HEK293 (cell line): ENCODE measurements around the gene INKA2.

Experiments used
- AEBP2 ChIP-seq: fragments of 450-650 bp; formaldehyde crosslinking; IDR thresholded peaks from 2 replicates; pipeline ENCODE4 v1.5.1; 2016; ENCODE audit warnings: missing biosample characterization, missing genetic modification characterization, borderline replicate concordance
- CTCF ChIP-seq: fragments of 450-650 bp; formaldehyde crosslinking; IDR thresholded peaks from 2 replicates; pipeline ENCODE4 v1.5.1; 2016; ENCODE audit warnings: missing biosample characterization, missing genetic modification characterization
- GLI2 ChIP-seq: fragments of 450-650 bp; formaldehyde crosslinking; IDR thresholded peaks from 2 replicates; pipeline ENCODE4; 2017; ENCODE audit warnings: missing biosample characterization, missing genetic modification characterization, low read depth, borderline replicate concordance
- GLIS2 ChIP-seq: fragments of 450-650 bp; formaldehyde crosslinking; IDR thresholded peaks from 2 replicates; pipeline ENCODE4 v1.5.1; 2016; ENCODE audit warnings: missing biosample characterization, missing genetic modification characterization
- INSM2 ChIP-seq: fragments of 450-650 bp; formaldehyde crosslinking; IDR thresholded peaks from 2 replicates; pipeline ENCODE4 v1.5.1; 2016; ENCODE audit warnings: missing biosample characterization, missing genetic modification characterization
- KLF16 ChIP-seq: fragments of 450-650 bp; formaldehyde crosslinking; IDR thresholded peaks from 2 replicates; pipeline ENCODE4 v1.5.1; 2017; ENCODE audit warnings: missing biosample characterization, missing genetic modification characterization
- KLF17 ChIP-seq: fragments of 450-650 bp; formaldehyde crosslinking; IDR thresholded peaks from 2 replicates; pipeline ENCODE4 v1.5.1; 2016; ENCODE audit warnings: missing biosample characterization, missing genetic modification characterization
- OVOL3 ChIP-seq: fragments of 450-650 bp; formaldehyde crosslinking; IDR thresholded peaks from 2 replicates; pipeline ENCODE4 v1.5.1; 2016; ENCODE audit warnings: missing biosample characterization, missing genetic modification characterization
- TRIM28 ChIP-seq: IDR thresholded peaks from 2 replicates; pipeline ENCODE4 v1.6.1; 2011; ENCODE audit warnings: low read length, control low read depth, borderline replicate concordance
- ZBTB10 ChIP-seq: fragments of 450-650 bp; formaldehyde crosslinking; IDR thresholded peaks from 2 replicates; pipeline ENCODE4 v1.5.1; 2016; ENCODE audit warnings: missing biosample characterization, missing genetic modification characterization
- ZBTB48 ChIP-seq: fragments of 450-650 bp; formaldehyde crosslinking; IDR thresholded peaks from 2 replicates; pipeline ENCODE4 v1.5.1; 2016; ENCODE audit warnings: missing biosample characterization, missing genetic modification characterization
- ZBTB49 ChIP-seq: fragments of 450-650 bp; formaldehyde crosslinking; IDR thresholded peaks from 2 replicates; pipeline ENCODE4 v1.5.1; 2016; ENCODE audit warnings: missing biosample characterization, missing genetic modification characterization, low read depth
- ZFP37 ChIP-seq: fragments of 450-650 bp; formaldehyde crosslinking; IDR thresholded peaks from 2 replicates; pipeline ENCODE4 v1.5.1; 2016; ENCODE audit warnings: missing biosample characterization, missing genetic modification characterization
- ZNF157 ChIP-seq: fragments of 450-650 bp; formaldehyde crosslinking; IDR thresholded peaks from 2 replicates; pipeline ENCODE4 v1.5.1; 2016; ENCODE audit warnings: missing biosample characterization, missing genetic modification characterization
- ZNF18 ChIP-seq: fragments of 450-650 bp; formaldehyde crosslinking; IDR thresholded peaks from 2 replicates; pipeline ENCODE4 v1.5.1; 2016; ENCODE audit warnings: missing biosample characterization, missing genetic modification characterization
- ZNF184 ChIP-seq: fragments of 450-650 bp; IDR thresholded peaks from 2 replicates; pipeline ENCODE4 v1.5.1; 2018; ENCODE audit warnings: missing biosample characterization, mild to moderate bottlenecking, missing genetic modification characterization
- ZNF19 ChIP-seq: fragments of 450-650 bp; formaldehyde crosslinking; IDR thresholded peaks from 2 replicates; pipeline ENCODE4; 2016; ENCODE audit warnings: missing biosample characterization, missing genetic modification characterization, low read depth
- ZNF202 ChIP-seq: fragments of 450-650 bp; formaldehyde crosslinking; IDR thresholded peaks from 2 replicates; pipeline ENCODE4 v1.5.1; 2016; ENCODE audit warnings: missing biosample characterization, missing genetic modification characterization, borderline replicate concordance
- ZNF211 ChIP-seq: fragments of 450-650 bp; formaldehyde crosslinking; IDR thresholded peaks from 2 replicates; pipeline ENCODE4 v1.5.1; 2016; ENCODE audit warnings: low read depth, missing biosample characterization, missing genetic modification characterization
- ZNF394 ChIP-seq: fragments of 450-650 bp; formaldehyde crosslinking; IDR thresholded peaks from 2 replicates; pipeline ENCODE4 v1.5.1; 2016; ENCODE audit warnings: missing biosample characterization, missing genetic modification characterization, mild to moderate bottlenecking, moderate library complexity, borderline replicate concordance
- ZNF501 ChIP-seq: fragments of 450-650 bp; formaldehyde crosslinking; IDR thresholded peaks from 2 replicates; pipeline ENCODE4 v1.5.1; 2016; ENCODE audit warnings: missing biosample characterization, missing genetic modification characterization
- ZNF530 ChIP-seq: fragments of 450-650 bp; formaldehyde crosslinking; IDR thresholded peaks from 2 replicates; pipeline ENCODE4 v1.5.1; 2016; ENCODE audit warnings: low read depth, missing biosample characterization, missing genetic modification characterization
- ZNF585B ChIP-seq: fragments of 450-650 bp; formaldehyde crosslinking; IDR thresholded peaks from 2 replicates; pipeline ENCODE4 v1.5.1; 2016; ENCODE audit warnings: missing biosample characterization, missing genetic modification characterization
- ZNF76 ChIP-seq: fragments of 450-650 bp; formaldehyde crosslinking; IDR thresholded peaks from 2 replicates; pipeline ENCODE4; 2016; ENCODE audit warnings: low read depth, missing biosample characterization, missing genetic modification characterization, borderline replicate concordance
- ZNF830 ChIP-seq: fragments of 450-650 bp; IDR thresholded peaks from 2 replicates; pipeline ENCODE4 v1.5.0; 2018; ENCODE audit warnings: missing biosample characterization, missing genetic modification characterization, low read depth, mild to moderate bottlenecking, moderate library complexity
- ZNF843 ChIP-seq: fragments of 450-650 bp; formaldehyde crosslinking; IDR thresholded peaks from 2 replicates; pipeline ENCODE4 v1.5.1; 2016; ENCODE audit warnings: missing biosample characterization, missing genetic modification characterization

INKA2 gene

GRCh38 chr1:111739925-111740765 is 950 bp upstream of the INKA2 start (continued):
- TF ChIP-seq ZNF18 (tag by site-specific recombination): no peak
- no peak for TF ChIP-seq GLI2 (tag by site-specific recombination)
- no peak for TF ChIP-seq ZNF202 (tag by site-specific recombination)
- no peak for TF ChIP-seq INSM2 (tag by site-specific recombination)
- TF ChIP-seq ZNF157 (tag by site-specific recombination): no peak
- TF ChIP-seq OVOL3: no peak
- no peak for TF ChIP-seq ZFP37 (tag by site-specific recombination)
- TF ChIP-seq ZNF19 (tag by site-specific recombination): no peak
- TF ChIP-seq TRIM28: no peak
- TF ChIP-seq ZBTB10: no peak
- no peak for TF ChIP-seq ZNF211 (tag by site-specific recombination)
- TF ChIP-seq ZNF530 (tag by site-specific recombination): no peak
- peak; percentile 54; the same call in 1 of the 2 replicates for TF ChIP-seq ZBTB48 (tag by site-specific recombination)
- no peak for TF ChIP-seq ZNF843 (tag by site-specific recombination)
- 0 out of 2 replicates have a peak, but pooled peaks have one; percentile 7 for TF ChIP-seq ZNF501 (tag by site-specific recombination)
- TF ChIP-seq ZNF76 (tag by site-specific recombination): no peak
- no peak for TF ChIP-seq ZNF585B (tag by site-specific recombination)
- 0 out of 2 replicates have a peak, but pooled peaks have one; percentile 10 for TF ChIP-seq ZNF394
- TF ChIP-seq AEBP2 (tag by site-specific recombination): no peak
- TF ChIP-seq ZBTB49 (tag by site-specific recombination): no peak
- TF ChIP-seq CTCF: peak; percentile 19; the same call in 1 of the 2 replicates
- TF ChIP-seq KLF16 (tag by site-specific recombination): no peak
- TF ChIP-seq ZNF184 (tag by site-specific recombination): no peak
- TF ChIP-seq KLF17 (tag by site-specific recombination): no peak
- TF ChIP-seq GLIS2 (tag by site-specific recombination): peak; percentile 52
- no peak for TF ChIP-seq ZNF830 (tag by site-specific recombination)
